Measurements from ENCODE around the gene MAMDC4.
"Not testable (repeated sequence)": the region's sequence is repeated elsewhere in the genome, so short reads cannot be mapped to it uniquely, and the experiment has no call there.

MAMDC4 gene

DNA sequence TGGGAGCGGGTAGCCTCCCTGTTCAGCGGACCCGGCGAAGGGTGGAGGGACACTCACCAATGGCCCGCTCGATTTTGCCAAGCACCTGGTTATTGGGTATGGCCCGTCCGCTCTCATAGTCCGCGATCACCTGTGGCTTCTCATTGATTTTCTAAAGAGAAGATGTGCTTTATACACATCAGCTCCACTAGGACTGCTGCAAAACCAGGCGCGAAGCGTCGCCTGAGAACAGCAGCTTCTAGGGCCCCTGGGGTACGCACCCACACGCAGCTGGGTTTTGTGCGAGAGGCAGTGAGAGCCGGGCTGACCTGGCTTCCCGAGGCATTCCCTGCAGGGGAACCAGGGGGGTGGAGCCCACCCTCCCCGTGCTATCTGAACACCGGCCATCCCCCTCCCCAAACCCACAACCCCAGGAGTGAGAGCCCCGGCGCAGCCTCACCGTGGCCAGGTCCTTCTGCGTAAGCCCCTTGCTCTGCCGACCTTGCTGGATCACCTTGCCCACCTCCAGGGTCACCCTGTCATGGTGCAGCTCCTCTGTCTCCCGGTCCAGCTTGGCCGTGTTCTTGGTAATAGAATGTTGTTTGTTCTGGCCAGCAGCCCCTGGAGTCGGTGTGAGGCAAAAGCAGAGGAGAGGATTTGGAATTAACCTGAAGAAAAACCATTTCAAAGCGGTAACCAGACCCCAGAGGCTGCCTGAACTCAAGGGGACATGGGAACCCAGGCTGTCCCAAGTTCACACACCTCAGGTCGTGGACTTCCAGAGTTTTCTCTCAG, 10.9 kb downstream of the MAMDC4 start:
- DNase-seq (ENCODE audit: low spot score), result no peak

DNA sequence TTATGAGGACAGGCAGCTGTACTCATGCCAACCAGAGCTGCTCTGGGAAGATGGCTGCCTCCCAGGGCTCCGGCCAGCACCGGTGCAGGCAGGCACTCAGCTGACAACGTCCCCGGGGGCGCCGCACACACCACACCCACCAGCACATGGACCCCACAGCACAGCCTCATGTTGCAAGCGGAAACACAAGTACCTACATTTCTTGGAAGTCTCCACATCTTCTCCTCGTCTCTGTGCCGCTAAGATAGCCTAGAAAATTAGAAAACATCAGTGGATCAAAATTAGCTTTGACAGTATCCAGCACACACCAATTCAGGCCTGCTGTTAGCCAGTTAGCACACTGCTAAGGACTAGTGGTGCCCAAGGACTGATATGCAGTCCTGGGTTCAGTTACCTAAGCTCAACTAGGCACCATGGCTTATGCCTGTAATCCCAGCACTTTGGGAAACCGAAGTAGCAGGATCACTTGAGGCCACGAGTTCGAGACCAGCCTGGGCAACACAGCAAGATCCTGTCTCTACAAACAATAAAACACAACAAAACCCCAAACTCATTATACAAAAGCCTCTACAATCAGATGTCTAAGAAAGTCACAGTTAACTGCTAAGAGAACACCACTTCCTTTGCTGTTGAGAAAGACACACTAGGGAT, 11.6 kb downstream of the MAMDC4 start:
- DNase-seq (ENCODE audit: low spot score), result no peak

DNA sequence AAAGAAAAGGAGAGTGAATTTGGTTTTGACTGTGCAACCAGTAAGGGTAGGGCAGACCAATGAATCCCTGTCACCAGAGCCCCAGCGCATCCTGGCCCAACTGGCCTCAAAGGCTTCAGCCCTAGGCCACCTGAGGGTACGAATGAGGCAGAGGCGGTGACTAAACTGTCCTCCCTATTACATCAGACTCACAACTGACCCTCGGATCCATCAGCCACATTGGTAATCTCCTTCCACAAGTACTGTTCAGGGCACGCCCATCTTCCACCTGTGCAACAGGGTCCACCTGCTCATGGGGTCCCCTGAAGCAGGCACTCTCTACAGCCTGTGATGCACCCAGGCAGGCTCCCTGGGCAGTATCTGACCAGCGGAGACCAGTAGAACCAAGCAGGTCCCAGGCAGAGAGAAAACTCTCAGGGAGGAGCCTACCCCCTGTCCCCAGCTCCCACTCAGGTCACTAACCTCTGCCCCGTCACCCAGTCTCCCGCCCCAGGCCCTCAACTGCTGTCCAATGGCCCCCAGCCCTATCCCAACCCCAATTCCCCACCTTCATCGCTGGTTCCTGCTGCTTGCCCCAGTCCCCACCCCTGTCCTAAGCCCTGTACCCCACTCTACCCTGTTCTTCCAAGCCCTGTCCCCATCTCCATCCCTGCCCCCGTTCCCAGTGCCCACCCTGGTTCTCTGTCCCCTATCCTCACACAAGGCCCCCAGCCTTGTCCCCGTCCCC, 13.1 kb downstream of the MAMDC4 start:
- DNase-seq (ENCODE audit: low spot score), result no peak

DNA sequence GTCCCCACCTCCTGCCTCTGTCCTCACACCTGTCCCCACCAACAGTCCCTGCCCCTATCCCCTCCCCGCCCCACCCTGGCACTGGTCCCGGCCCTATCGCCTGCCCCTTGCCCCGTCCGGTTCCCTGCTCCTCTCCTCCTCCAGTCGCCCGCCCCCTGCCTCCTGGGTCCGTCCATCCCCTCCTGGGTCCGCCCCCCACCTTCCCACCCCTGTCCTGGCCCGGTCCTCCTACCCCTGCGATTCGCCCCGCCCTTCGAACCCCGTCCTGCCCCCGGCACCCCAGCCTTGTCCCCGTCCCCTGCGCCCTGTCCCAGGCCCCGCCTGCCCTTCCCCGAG, 13.6 kb downstream of the MAMDC4 start:
- no peak for DNase-seq (ENCODE audit: low spot score)

DNA sequence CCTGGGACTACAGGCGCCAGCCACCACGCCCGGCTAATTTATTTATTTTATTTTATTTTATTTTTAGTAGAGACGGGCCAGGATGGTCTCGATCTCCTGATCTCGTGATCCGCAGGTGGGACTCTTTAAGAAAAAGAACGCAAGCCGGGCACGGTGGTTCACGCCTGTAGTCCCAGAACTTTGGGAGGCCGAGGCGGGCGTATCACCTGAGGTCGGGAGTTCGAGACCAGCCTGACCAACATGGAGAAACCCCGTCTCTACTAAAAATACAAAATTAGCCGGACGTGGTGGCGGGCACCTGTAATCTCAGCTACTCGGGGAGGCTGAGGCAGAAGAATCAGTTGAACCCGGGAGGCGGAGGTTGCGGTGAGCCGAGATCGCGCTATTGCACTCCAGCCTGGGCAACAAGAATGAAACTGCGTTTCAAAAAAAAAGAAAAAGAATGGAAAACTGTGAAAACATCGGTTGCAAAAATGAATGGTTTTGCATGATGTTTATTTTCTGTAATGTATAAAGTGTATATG, 14.8 kb downstream of the MAMDC4 start:
- not testable (repeated sequence) for DNase-seq (ENCODE audit: low spot score)

DNA sequence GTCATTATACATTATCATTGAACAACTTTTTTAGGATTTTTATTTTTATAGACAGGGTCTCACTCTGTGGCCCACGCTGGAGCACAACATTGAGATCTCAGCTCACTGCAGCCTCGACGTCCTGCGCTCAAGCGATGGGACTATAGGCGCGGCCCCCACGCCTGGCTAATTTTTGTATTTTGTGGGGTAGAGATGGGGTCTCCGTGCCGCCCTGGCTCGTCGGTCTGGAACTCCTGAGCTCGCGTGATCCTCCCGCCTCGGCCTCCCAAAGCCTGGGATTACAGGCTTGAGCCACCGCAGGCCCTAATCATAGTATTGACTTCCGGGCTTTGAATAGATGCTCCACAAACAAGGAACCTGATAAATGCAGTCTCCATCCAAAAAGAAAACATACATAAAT, 15.3 kb downstream of the MAMDC4 start:
- DNase-seq (ENCODE audit: low spot score), result no peak

DNA sequence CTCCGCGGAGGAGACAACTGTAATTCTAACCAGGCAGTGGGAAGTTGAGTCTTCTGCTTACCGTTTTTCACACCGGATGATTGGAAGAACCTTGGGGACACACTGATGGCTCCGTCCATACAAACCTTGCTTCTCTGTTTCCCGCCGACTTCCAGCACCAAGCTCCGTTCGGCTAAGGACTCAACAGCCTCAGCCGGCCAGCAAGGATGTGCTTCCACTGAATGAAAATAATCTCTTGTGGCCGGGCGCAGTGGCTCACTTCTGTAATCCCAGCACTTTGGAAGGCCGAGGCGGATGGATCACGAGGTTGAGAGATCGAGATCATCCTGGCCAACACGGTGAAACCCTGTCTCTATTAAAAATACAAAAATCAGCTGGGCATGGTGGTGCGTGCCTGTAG, 15.8 kb downstream of the MAMDC4 start:
- no peak for DNase-seq (ENCODE audit: low spot score)

DNA sequence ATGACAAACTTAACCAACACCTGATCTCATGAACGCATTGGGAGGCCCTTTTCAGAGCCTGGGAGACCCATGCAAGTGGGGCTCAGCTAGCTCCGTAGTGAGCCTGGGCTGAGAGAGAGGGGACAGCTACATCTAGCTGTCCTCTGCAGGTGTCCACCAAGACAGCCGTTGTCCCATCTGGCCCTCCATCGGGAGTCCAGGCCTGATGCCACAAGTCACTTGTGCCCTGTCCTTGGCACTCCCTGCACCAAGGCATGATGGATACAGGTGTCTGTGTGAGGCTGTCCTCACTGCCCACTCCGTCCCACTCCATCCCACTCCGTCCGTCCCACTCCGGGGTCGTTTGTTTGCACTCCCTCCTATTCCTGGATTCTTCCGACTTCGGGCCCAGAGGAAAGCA, 16.5 kb downstream of the MAMDC4 start:
- no peak for DNase-seq (ENCODE audit: low spot score)

DNA sequence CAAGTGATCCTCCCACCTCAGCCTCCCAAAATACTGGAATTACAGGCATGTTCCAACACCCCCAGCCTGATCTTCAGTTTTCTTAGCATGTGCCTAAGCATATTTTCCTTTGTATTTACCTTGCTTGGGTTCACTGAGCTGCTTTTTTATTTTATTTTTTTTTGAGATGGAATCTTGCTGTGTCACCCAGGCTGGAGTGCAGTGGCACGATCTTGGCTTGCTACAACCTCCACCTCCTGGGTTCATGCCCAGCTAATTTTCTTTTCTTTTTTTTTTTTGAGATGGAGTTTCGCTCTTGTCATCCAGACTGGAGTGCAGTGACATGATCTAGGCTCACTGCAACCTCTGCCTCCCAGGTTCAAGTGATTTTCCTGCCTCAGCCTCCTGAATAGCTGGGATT, 17.5 kb downstream of the MAMDC4 start:
- DNase-seq (ENCODE audit: low spot score), result not testable (repeated sequence)

DNA sequence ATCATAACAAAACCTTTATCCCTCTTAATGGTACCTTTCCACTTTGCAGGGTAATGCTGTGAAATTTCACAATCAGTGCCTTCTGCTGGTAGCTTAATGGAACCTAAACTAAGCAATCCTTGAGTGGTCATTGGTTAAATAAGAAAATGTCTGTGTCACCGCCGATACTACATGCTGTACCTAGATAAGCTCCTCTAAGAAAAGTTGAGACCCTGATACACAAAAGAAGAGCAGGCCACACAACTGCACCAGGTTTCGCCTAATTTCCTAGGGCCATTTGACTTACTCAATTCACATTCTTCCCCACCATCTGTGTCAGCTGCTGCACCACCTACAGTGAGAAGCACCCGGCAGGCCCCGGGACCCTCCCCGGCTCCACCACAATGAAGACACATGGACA, 23.0 kb downstream of the MAMDC4 start:
- no peak for DNase-seq (ENCODE audit: low spot score)

DNA sequence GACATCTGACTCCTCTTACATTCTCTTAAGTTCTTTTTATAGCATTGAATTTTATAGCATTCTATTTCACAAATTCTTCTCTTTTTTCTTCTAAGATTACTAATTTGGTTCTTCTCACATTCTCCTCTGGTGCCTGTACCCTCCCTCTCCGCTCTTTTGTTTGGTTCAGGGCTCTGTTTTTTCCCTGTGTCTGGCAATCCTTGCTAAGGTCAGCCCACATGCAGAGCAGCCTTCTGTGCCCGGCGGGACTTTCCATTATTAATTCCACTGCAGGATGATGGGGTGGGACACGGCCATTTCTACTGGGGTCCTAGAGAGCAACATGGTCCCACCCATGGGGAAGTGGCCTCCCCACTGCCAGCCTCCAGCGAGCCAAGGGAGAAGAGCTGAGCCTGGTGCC, 24.3 kb downstream of the MAMDC4 start:
- no peak for DNase-seq (ENCODE audit: low spot score)

DNA sequence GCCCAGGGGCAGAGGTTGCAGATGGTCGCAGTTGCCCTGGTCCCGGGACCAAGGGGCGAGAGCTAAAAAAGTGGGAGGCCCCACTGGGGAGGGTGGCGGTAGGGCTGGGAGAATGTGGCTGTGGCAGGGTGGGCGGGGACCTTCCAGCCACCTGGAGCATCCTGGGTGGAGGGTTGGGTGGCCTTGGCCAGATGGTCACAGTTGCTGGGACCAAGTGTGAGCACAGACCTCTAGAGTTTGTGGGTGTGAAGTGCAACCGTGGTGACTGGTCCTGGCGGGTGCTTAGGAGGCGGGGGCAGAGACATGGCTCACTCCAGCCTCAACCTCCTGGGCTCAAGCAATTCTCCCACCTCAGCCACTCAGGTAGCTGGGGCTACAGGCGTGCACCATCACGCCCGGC, 28.5 kb downstream of the MAMDC4 start:
- no peak for DNase-seq (ENCODE audit: low spot score)

DNA sequence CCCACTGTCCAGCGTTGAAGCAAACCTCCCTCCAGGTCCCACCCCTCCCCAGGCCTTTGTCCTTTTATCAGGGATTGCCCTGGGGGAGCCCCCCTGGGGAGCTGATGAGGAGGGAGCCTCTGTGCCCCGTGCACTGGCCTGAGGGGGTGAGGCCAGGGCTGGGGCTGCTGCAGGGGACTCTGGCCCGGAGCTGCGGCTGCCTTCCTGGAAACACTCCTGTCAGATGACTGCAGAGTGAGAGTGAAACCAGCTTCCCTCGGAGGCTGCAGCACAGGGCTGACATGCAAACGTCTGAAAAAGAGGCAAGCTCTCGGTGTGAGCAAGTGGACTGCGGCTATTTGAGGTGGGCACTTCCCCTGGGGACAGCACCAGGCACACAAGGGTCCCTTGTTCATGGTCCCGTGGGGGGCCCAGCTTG, 29.6 kb downstream of the MAMDC4 start:
- no peak for DNase-seq (ENCODE audit: low spot score)

DNA sequence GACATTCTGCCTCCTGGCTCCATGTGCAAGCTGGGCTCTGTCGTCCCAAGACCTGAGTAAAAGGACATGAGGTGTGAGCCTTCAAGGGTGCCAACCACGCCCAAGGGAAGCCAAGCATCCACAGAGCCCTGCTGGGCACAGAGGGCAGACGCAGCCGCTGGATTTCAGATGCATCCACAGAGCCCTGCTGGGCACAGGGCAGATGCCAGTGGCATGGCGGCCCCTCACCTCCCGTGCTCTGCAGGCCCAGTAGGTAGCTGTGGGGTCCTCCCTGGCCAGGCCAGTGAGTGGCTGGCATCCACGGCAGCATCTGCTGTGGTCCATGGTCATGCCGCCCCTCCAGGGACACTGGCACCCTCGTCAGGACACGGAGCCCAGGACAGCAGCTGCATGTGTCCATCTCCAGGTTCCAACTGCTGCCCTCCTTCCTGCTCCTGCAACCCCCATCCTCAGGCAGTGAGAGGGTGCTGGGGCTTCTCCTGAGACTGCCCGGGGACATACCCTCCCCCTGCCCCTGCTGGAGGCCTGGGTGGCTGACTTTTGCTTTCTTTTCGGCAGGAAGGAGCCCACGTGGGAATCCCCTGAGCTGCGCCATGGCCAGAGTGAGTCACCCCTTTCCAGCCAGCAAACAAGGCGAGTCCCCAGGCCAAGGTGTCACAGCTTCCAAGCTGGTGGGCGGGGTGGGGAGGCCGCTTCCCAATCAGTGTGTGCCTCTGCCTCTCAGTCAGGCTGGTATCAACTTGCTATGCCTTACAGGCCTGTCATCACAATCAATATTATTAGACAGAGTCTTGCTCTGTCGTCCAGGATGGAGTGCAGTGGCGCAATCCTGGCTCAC, 30.2 kb downstream of the MAMDC4 start:
- DNase-seq (ENCODE audit: low spot score), result no peak

DNA sequence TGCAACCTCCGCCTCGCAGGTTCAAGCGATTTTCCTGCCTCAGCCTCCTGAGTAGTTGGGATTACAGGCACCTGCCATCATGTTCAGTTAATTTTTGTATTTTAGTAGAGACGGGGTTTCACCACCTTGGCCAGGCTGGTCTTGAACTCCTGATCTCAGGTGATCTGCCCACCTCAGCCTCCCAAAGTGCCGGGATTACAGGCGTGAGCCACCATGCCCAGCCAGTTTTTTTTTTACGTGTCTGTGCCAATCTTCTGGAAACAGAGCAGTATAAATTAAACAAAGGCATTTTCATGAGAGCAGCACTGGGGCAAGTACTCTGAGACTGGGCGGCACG, 30.8 kb downstream of the MAMDC4 start:
- DNase-seq (ENCODE audit: low spot score), result not testable (repeated sequence)

DNA sequence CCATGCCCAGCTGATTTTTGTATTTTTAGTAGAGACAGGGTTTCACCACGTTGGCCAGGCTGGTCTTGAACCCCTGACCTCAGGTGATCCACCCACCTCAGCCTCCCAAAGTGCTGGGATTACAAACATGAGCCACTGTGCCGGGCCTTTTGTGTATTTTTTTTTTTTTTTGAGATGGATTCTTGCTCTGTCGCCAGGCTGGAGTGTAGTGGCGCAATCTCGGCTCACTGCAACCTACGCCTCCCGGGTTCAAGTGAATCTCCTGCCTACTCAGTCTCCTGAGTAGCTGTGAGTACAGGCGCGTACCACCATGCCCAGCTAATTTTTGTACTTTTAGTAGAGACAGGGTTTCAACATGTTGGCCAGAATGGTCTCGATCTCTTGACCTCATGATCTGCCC, 31.5 kb downstream of the MAMDC4 start:
- not testable (repeated sequence) for DNase-seq (ENCODE audit: low spot score)

DNA sequence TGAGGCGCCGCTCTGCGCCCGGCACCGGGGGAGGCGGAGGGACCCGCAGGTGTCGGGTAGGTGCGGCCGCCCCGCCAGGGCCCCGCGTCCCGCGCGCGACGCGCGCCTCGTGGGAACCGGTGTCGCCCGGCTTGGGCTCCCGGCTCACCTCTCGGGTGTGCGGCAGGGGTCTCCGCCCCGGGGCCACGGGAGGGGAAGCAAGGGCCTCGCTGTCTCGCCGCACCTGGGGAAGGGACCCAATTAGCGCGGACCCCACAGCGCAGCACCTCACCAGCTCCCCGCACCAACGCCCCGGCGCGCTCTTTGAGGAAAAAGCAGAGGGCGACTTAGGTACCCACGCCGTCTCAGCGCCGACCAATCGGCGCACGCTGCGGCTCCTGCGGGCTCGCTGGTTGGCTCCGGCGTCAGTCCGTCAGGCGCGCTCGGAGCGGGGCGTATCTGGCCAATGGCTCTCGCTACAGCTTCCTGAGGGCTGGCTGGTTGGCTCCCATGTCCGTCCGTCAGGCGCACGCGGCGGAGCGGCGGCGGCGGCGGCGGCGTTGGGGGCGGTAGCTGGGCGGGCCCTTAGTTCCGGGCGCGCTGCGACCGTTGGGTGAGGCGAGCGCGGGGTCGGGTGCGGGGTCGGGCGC, 33.9 kb downstream of the MAMDC4 start, which contains the start of gene TRAF2:
TRAF2 (plus strand) TSS at position 567 of the 629 bp plus-strand sequence. CDS start 12,225 bp downstream, outside the sequence.
- DNase-seq (ENCODE audit: low spot score), result peak; percentile 98

DNA sequence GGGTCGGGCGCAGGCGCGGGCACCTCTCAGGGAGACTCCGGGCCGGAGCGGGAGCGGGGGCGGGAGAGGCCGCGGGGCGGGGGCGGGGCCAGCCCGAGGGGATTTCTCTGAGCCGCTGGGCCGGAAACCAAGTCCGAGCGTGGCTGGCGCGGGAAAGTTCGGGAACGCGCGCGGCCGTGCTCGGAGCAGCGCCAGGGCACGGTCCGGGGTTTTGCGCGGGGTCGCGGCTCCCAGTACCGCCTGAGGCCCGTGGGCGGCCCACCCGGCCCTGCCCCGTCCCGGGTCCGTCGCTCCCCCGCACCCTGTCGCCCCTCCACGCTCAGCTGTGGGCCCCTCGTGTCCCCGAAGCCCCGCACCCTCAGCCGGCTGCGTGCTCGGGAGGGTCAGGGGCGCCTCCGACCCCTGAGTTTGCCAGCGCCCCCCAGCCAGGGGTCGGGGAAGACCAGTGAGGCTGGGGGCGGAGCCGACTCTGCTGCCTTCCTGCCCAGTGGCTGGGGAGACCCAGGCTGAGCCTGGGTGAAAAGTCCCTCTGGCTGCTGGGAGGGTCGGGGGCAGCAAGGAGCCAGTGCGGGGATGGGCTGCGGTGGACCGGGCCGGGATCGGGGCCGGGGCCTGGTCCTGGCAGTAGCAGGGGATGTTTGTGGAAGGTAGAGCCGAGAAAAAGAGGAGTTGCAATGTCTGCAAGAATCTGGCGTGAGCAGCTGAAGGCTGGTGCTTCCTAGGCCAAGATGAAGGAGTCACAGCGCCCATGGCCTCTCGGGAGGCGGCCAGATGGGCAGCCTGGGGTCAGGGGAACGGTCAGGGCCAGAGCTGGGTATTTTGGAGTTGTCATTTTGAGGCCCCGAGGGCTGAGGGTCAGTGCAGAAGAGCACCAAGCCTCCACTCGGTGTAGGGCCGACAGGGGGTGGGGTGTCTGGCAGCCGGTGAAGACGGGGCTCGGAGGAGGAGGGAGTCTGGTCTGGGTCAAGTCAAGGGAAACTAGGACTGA, 34.8 kb downstream of the MAMDC4 start:
- peak; percentile 81 for DNase-seq (ENCODE audit: low spot score)

DNA sequence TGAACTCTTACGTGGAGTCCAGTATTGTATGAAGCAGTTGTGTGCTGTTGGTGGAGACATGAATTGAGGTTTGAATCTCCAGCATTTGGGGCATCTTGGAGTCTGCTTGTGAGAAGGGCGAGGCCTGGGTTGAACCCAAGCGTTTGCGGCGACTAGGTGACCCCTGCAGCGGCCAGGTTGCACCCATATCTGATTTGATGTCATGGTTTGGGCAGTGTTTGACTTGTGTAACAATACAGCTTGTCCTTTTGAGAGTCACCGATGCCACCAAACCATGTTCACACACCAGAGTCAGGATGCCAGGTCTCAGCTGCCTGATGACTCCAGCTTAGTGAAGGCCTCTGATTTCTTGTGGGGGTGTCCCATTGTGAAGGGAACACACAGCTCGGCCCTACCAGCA, 36.3 kb downstream of the MAMDC4 start:
- no peak for DNase-seq (ENCODE audit: low spot score)

DNA sequence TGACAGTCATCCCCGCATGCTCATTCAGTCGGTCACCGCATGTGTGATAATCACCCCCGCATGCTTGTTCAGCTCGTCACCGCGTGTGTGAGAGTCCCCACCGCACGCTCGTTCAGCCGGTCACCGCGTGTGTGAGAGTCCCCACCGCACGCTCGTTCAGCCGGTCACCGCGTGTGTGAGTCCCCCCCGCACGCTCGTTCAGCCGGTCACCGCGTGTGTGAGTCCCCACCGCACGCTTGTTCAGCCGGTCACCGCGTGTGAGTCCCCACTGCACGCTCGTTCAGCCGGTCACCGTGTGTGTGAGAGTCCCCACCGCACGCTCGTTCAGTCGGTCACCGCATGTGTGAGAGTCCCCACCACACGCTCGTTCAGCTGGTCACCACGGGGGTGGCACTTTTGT, 37.7 kb downstream of the MAMDC4 start:
- no peak for DNase-seq (ENCODE audit: low spot score)

All from ecto neural progenitor cell (in vitro differentiated cells).